ENCODE data around the gene PCDHA1.

GRCh38 chr5:140978983-140979382 is 193.0 kb downstream of the PCDHA1 start:
- TF ChIP-seq ZFP91 (CRISPR knock-in tag; IDR thresholded peaks at IDR 0.05) (no peak), ZNF124 (CRISPR knock-in tag; IDR thresholded peaks at IDR 0.05) (no peak), PBX2 (CRISPR knock-in tag; IDR thresholded peaks at IDR 0.05; ENCODE audit: low read depth) (no peak), PBX2 (tag; conservative IDR thresholded peaks at IDR 0.05; ENCODE audit: low read depth) (no peak), SMC3 (conservative IDR thresholded peaks at IDR 0.05; ENCODE audit: insufficient read depth, low read depth, low read length) (no peak), JUNB (CRISPR knock-in tag; conservative IDR thresholded peaks at IDR 0.05) (no peak), CTCF (IDR thresholded peaks at IDR 0.05 in 2 of 3, conservative IDR thresholded peaks at IDR 0.05 in 1 of 3; ENCODE audit: insufficient read depth in 2 of 3, low read depth in 1 of 3, low read length in 3 of 3) (no peak), MAX (CRISPR knock-in tag; IDR thresholded peaks at IDR 0.05) (no peak), CHD2 (IDR thresholded peaks at IDR 0.05; ENCODE audit: low read depth, low read length) (no peak), EP300 (IDR thresholded peaks at IDR 0.05; ENCODE audit: low read length) (no peak), THRAP3 (IDR thresholded peaks at IDR 0.05; ENCODE audit: borderline replicate concordance) (no peak), FOXK2 (conservative IDR thresholded peaks at IDR 0.05 in 1 of 2, IDR thresholded peaks at IDR 0.05 in 1 of 2; ENCODE audit: low read depth in 2 of 2) (no peak), ZNF239 (CRISPR knock-in tag; IDR thresholded peaks at IDR 0.05) (no peak), SMARCC2 (IDR thresholded peaks at IDR 0.05; ENCODE audit: low read depth) (no peak), ATF3 (IDR thresholded peaks at IDR 0.05) (no peak), ATF3 (CRISPR knock-in tag; conservative IDR thresholded peaks at IDR 0.05) (no peak)

All from K562 (cell line).